MCF 10A (cell line): ENCODE data around the gene AIG1. TPM values are rescaled to one million over a fixed set of nuclear protein-coding genes. Genes with fewer than 3 reads are reported as not detected.

ENCODE experiments used
- BruUV-seq: library from RNA; stranded (reverse); fragments of 400-500 nt; replicated peaks from 2 replicates; lab custom pipeline; 2021; lab: Mats Ljungman, UMichigan
- CTCF ChIA-PET: fragments of 300-600 bp; sonication (Branson Sonifier 250); formaldehyde crosslinking; extraction: SDS; loops from one replicate; lab custom pipeline; 2021; ENCODE audit warnings: antibody characterized with exemption, inconsistent platforms; lab: Yijun Ruan, JAX
- POLR2A ChIA-PET: fragments of 300-600, 350-650 bp; sonication (Branson Sonifier 250); formaldehyde crosslinking; extraction: SDS; loops from one replicate; lab custom pipeline; 2020; ENCODE audit warnings: antibody characterized with exemption, inconsistent platforms; lab: Yijun Ruan, JAX
- DNase-seq: peaks from one replicate; pipeline ENCODE4 v3.0.0-alpha.2; 2018; ENCODE audit not compliant: unreplicated experiment
- H3K27ac Mint-ChIP-seq: one replicate; pipeline ENCODE4 v1.8.0; 2022; ENCODE audit warnings: mild to moderate bottlenecking, low read depth, mixed read lengths; ENCODE audit not compliant: unreplicated experiment
- H3K27me3 Mint-ChIP-seq: one replicate; pipeline ENCODE4 v1.8.0; 2022; ENCODE audit warnings: mixed read lengths; ENCODE audit not compliant: insufficient read depth, unreplicated experiment
- H3K36me3 Mint-ChIP-seq: one replicate; pipeline ENCODE4 v1.8.0; 2022; ENCODE audit warnings: mild to moderate bottlenecking, moderate library complexity, mixed read lengths; ENCODE audit not compliant: insufficient read depth, unreplicated experiment
- H3K4me1 Mint-ChIP-seq: one replicate; pipeline ENCODE4 v1.8.0; 2022; ENCODE audit warnings: mixed read lengths; ENCODE audit not compliant: insufficient read depth, unreplicated experiment
- H3K4me3 Mint-ChIP-seq: one replicate; pipeline ENCODE4 v1.8.0; 2022; ENCODE audit warnings: mild to moderate bottlenecking, moderate library complexity, mixed read lengths; ENCODE audit not compliant: unreplicated experiment
- H3K9me3 Mint-ChIP-seq: one replicate; pipeline ENCODE4 v1.8.0; 2022; ENCODE audit warnings: mixed read lengths; ENCODE audit not compliant: unreplicated experiment
- CTCF ChIP-seq: fragments of 200-600 bp; IDR thresholded peaks from one replicate; pipeline ENCODE4 v1.8.0; 2022; ENCODE audit warnings: antibody characterized with exemption, mild to moderate bottlenecking; ENCODE audit not compliant: unreplicated experiment
- intact Hi-C: fragments of 100-400 bp; cut with micrococcal nuclease; formaldehyde crosslinking; loops from 2 replicates; pipeline ENCODE4 v1.14.1; 2022
- total RNA-seq: library from RNA; stranded (reverse); gene quantifications from 2 replicates; pipeline ENCODE4 v1.2.3, GENCODE V29; 2022

The AIG1 gene
- total RNA-seq, 1 experiment from 2014 or later: 106 TPM

GRCh38 chr6:143374014-143374413 lies 313.3 kb downstream of the AIG1 start:
- no peak for DNase-seq
- ChIA-PET CTCF (interaction anchor here (0.6 kb wide), 2 partner anchors 75 to 392 kb away, joined by 3 to 7 read pairs; no protein-coding TSS in a partner anchor), POLR2A (interaction anchor here (0.8 to 1.0 kb wide), 2 partner anchors 10 to 23 kb away, joined by 3 to 5 read pairs; no protein-coding TSS in a partner anchor)
- Mint-ChIP-seq H3K27ac (no peak overlapping the region), H3K36me3 (no peaks in the 10 kb centered on the region), H3K9me3 (peaks cover 14% of the 10 kb centered on the region), H3K27me3 (no peaks in the 10 kb centered on the region), H3K4me1 (no peaks in the 10 kb centered on the region), H3K4me3 (no peak overlapping the region)
- intact Hi-C loops: no loop called here
- no TSS peak for BruUV-seq
- no peak for TF ChIP-seq CTCF

- H3K27me3 Mint-ChIP-seq: no peaks in the 10 kb centered on the region
- no peak for TF ChIP-seq CTCF
- no peak overlapping the region for H3K4me3 Mint-ChIP-seq
- ChIA-PET POLR2A (interaction anchor here (0.6 to 1.4 kb wide), 2 partner anchors 21 to 22 kb away, joined by 3 to 4 read pairs; no protein-coding TSS in a partner anchor), CTCF (no interaction called here)
- H3K4me1 Mint-ChIP-seq: no peaks in the 10 kb centered on the region
- peaks cover 14% of the 10 kb centered on the region for H3K9me3 Mint-ChIP-seq
- no peaks in the 10 kb centered on the region for H3K36me3 Mint-ChIP-seq
- H3K27ac Mint-ChIP-seq: no peak overlapping the region
- BruUV-seq: no TSS peak
- DNase-seq: no peak
- intact Hi-C loops: no loop called here
These were observed 314.4 kb downstream of the AIG1 start for GRCh38 chr6:143375022-143375585.

- ChIA-PET POLR2A (interaction anchor here (1.4 kb wide), 1 partner anchor 21 kb away, joined by 4 read pairs; no protein-coding TSS in a partner anchor), CTCF (no interaction called here)
- no peak overlapping the region for H3K27ac Mint-ChIP-seq
- H3K9me3 Mint-ChIP-seq: peaks cover 14% of the 10 kb centered on the region
- no peaks in the 10 kb centered on the region for H3K4me1 Mint-ChIP-seq
- H3K27me3 Mint-ChIP-seq: no peaks in the 10 kb centered on the region
- no peak for TF ChIP-seq CTCF
- DNase-seq: no peak
- H3K4me3 Mint-ChIP-seq: no peak overlapping the region
- intact Hi-C loops: no loop called here
- no TSS peak for BruUV-seq
- no peaks in the 10 kb centered on the region for H3K36me3 Mint-ChIP-seq
These were observed 315.7 kb downstream of the AIG1 start for GRCh38 chr6:143376375-143376774.

- no peak for TF ChIP-seq CTCF
- Mint-ChIP-seq H3K4me3 (no peak overlapping the region), H3K36me3 (no peaks in the 10 kb centered on the region), H3K4me1 (no peaks in the 10 kb centered on the region), H3K9me3 (peaks cover 14% of the 10 kb centered on the region), H3K27me3 (no peaks in the 10 kb centered on the region), H3K27ac (no peak overlapping the region)
- intact Hi-C loops: no loop called here
- ChIA-PET POLR2A (no interaction called here), CTCF (no interaction called here)
- no peak for DNase-seq
- BruUV-seq: no TSS peak
These were observed 316.2 kb downstream of the AIG1 start for GRCh38 chr6:143376861-143377260.
